Umbilical cord (tissue), 2 donors: Measurements from ENCODE around the gene SLC9A2. TPM values are rescaled to one million over a fixed set of nuclear protein-coding genes. Genes with fewer than 3 reads are reported as not detected.
A peak's percentile ranks its signal among the peaks of the same experiment; 100 is the strongest.

Source experiments
- DNase-seq: peaks from one replicate; pipeline ENCODE4 v3.0.0-alpha.2; 2015; ENCODE audit warnings: low spot score
- total RNA-seq: library from RNA; depleted of rRNA; stranded (reverse); fragments of >200 nt; gene quantifications from one replicate; pipeline ENCODE4 v1.2.3, GENCODE V29; 2014; ENCODE audit warnings: low replicate concordance; ENCODE audit not compliant: insufficient read depth

Gene SLC9A2, protein sequence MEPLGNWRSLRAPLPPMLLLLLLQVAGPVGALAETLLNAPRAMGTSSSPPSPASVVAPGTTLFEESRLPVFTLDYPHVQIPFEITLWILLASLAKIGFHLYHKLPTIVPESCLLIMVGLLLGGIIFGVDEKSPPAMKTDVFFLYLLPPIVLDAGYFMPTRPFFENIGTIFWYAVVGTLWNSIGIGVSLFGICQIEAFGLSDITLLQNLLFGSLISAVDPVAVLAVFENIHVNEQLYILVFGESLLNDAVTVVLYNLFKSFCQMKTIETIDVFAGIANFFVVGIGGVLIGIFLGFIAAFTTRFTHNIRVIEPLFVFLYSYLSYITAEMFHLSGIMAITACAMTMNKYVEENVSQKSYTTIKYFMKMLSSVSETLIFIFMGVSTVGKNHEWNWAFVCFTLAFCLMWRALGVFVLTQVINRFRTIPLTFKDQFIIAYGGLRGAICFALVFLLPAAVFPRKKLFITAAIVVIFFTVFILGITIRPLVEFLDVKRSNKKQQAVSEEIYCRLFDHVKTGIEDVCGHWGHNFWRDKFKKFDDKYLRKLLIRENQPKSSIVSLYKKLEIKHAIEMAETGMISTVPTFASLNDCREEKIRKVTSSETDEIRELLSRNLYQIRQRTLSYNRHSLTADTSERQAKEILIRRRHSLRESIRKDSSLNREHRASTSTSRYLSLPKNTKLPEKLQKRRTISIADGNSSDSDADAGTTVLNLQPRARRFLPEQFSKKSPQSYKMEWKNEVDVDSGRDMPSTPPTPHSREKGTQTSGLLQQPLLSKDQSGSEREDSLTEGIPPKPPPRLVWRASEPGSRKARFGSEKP
- total RNA-seq: 5.1 TPM

- no peak for DNase-seq
These were observed at the start of gene SLC9A2 for GRCh38 chr2:102619414-102620319. Gene SLC9A2 (plus strand): TSS chr2:102619553. CDS start chr2:102619849, 296 bp downstream.

DNA sequence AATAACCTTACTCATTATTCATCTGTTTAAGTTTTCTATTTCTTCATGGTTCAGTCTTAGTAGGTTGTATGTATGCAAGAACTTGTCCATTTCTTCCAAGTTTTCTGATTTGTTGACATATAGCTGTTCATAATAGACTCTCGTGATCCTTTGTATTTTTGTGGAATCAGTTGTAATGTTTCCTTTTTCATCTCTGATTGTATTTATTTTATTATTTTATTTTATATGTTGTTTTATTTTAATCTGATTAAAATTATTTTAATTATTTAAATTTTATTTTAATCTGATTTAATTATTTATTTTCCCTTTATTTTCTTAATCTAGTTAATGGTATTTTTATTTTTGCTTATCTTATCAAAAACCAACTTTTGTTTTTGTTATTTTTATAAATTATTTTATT lies 43.5 kb upstream of the SLC9A2 start:
- DNase-seq: no peak

DNA sequence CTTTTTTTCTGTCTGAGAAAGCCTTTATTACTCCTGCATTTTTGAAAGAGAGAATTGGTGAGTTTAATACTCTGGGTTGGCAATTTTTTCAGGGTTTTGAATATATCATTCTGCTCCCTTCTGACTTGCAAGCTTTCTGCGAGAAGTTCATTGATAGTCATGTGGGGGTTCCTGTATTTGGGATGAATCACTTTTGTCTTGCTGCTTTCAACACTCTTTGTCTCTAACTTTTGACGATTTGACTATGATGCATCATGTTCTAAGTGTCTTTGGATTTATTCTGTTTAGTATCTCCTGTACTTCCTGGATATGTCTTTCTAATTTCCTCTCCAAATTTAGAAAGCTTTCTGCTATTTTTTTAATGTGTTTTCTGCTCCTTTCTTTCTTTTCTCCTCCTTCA lies 41.0 kb upstream of the SLC9A2 start:
- DNase-seq: no peak

DNA sequence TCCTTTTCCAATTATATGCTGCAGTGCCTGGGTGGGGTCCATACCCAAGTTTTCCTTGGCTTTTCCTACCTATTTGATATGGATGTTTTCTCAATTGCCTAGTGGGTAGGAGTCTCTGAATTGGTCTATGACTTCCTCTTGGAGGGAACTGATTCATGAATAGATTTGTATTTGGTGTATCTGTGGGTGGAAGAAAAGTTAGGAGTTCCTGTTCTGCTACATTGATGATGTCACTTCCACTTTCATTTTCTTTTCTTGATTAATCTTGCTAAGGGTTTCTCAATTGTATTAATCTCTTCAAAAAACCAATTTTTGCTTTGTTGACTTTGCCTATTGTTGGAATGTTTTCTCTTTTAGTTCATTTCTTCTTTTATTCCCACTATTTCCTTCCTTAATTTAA lies 37.4 kb upstream of the SLC9A2 start:
- no peak for DNase-seq

- no peak for DNase-seq
These were observed 36.5 kb upstream of the SLC9A2 start for GRCh38 chr2:102582845-102583244.

- no peak for DNase-seq
These were observed 33.4 kb upstream of the SLC9A2 start for GRCh38 chr2:102585847-102586404.

- no peak for DNase-seq
These were observed 31.0 kb upstream of the SLC9A2 start for GRCh38 chr2:102588213-102588939.

DNA sequence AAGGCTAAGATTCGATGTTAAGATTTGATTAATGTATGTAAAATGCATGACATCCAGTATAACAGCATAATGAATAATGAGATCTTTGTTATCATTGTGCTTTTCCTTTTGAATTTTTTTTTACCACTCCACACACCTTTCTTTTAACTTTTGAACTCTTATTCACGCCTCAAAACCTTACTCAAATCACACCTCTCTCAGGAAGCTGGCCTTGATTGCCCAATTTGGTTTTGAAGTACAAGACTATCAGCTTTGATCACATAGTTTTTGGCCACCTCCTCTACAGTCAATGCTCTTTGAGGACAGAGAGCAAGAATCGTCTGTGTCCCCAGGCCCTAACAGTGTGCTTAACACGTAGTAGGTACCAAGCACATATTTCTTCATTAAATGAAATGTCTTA lies 29.9 kb upstream of the SLC9A2 start:
- no peak for DNase-seq

DNA sequence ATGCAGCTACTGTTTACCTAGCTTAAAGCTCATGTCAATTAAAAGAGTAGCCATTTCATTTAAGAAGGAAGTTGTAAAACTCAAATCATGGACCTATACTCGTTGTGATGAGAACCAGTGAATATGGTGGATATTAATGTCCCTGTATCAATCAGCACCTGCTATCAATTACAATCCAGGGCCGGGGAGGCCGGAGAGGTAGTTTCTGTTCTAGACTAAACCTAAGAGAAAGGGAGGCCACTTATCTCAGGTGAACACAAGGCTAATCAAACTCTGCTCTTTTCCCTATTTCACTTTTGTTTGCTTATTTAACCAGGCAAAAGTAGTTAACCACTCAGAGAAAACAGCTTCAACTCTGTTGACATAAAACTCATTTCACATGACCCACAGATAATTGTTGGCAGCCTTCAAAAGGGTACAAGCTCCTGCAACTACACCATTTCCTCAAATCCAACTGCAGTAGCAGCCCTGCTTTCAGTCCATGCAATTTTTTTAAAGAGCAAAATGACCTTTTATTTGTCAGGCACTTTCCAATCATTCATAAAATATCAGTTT lies 27.8 kb upstream of the SLC9A2 start:
- DNase-seq: no peak

DNA sequence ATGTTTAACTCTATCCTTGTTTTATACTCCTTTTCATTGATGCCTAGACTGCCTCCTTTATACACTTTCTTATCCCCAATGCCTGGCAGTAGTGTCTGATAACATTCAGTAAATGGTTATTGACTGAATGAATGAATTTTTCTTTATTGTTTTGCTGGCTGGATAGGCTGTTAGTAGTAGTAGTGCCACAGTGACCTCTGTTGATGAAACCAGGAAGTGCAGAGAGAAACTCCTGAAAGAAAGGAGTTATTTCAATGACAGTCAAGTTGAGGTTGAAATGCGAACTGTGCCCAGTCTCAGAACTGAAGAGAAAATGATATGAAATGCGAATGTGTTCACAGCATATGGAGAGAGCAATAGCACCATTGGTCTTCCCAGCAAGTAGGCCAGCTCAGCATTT lies 26.8 kb upstream of the SLC9A2 start:
- DNase-seq: no peak

DNA sequence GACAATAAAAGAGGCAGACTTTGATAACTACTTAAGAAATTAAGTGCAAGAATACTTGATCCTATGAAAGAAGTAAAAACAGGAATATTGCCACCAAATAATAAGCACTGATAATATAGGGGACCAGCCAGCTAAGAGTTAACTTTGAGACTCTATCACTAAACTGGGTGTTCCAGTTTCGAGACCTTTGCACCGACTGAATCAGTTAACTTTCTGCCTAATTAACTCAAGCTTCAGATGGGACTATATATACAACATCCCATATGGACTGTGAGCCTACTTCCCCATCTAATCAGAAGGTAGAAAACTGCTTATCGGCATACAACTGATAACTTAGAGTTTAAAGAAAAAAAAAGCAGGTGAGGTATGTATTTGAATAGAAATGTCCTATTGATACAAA lies 25.8 kb upstream of the SLC9A2 start:
- DNase-seq: no peak

GRCh38 chr2:102594445-102595016 lies 24.8 kb upstream of the SLC9A2 start:
- no peak for DNase-seq

- DNase-seq: no peak
These were observed 21.6 kb upstream of the SLC9A2 start for GRCh38 chr2:102597788-102598187.

DNA sequence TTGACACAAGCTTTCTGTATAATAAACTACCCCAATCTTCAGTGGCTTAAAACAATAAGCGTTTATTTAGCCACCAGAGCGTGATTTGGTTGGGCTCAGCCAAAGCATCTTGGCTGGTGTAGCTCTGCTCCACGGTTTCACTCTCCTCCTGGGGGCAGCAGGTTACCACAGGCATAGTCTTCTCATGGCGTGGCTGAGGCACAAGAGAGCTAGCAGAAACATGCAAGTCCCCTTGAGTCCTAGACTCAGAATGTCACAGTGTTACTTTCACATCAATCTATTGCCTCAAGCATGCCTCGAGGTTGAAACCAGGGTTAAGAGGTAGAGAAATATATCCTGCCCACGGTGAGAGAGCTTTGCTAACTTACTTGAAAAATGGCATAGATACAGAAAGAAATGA lies 19.9 kb upstream of the SLC9A2 start:
- DNase-seq: no peak

DNA sequence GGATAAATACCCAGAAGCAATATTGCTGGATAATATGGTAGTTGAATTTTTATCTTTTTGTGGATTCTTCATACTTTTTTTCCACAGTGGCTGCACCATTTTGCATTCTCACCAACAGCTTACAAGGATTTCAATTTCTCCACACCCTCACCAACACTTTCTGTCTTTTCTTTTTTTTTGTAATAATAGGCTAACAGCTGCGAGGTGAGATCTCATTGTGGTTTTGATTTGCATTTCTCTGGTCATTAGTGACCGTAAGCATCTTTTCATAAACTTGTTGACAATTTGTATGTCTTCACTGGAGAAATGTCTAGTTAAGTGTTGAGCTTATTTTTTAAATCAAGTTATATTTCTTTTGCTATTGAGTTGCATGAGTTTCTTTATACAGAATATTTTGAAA lies 17.6 kb upstream of the SLC9A2 start:
- DNase-seq: no peak

GRCh38 chr2:102603904-102604303 lies 15.4 kb upstream of the SLC9A2 start:
- peak; percentile 20 for DNase-seq

DNA sequence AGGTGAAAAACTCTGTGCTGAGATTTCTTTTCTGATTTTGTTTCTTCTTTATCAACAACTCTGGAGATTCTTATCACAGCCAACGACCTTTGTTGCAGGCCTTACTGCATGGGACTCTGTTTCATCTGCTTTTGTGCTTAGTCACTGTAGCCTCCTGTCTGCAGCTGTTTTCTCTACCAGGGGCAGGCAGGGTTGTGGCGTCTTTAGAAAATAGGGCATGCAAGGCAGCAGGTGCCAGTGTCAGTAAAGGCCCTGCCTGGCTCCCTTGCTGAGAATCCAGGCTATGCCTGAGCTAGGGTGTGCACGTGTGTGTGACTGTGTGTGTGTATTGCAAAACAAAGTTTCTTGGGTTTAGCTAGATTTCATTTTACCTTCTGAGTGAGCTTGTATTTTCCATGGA lies 14.6 kb upstream of the SLC9A2 start:
- no peak for DNase-seq

DNA sequence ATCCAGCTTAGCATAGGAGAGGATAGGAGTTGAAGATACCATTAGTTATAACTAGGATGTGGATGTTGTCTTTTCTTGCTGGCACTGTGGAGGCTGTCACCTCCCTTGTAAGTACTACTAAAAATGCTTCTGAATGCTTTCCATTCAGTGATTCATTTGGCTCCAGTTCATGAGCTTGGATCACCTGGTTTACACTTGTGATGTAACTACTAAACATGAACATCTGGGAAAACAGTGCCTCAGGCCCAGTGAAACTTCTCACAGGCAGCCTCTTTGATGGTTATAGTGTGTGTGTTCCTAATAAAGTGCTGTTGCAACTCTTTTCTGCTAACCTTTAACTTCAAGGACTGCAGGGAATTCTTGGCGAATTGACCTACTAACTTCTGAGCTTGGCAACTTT lies 13.0 kb upstream of the SLC9A2 start:
- DNase-seq: no peak

- peak; percentile 46 for DNase-seq
These were observed 3.5 kb upstream of the SLC9A2 start for GRCh38 chr2:102615620-102616436.
